ENCODE results near the gene FGF18. TPM values are rescaled to one million over a fixed set of nuclear protein-coding genes. Genes with fewer than 3 reads are reported as not detected.

The FGF18 gene
- total and polyA plus RNA-seq, 2 experiments from 2014 or later, result 0.56 to 0.86 TPM

GRCh38 chr5:171409164-171410136 is 10.0 kb upstream of the FGF18 start (continued):
- no peak for TF ChIP-seq ZNF462 (CRISPR knock-in tag; IDR thresholded peaks at IDR 0.05)
- no peak for TF ChIP-seq CTCF (conservative IDR thresholded peaks at IDR 0.05; ENCODE audit: low read depth in 2 of 2)
- TF ChIP-seq EZH2phosphoT487 (IDR thresholded peaks at IDR 0.05; ENCODE audit: unreplicated experiment), result no peak
- TF ChIP-seq EZH2 (IDR thresholded peaks at IDR 0.05; ENCODE audit: low read depth, unreplicated experiment), result no peak

GRCh38 chr5:171410181-171410580 is 9.3 kb upstream of the FGF18 start:
- Mint-ChIP-seq H3K27ac (no peak overlapping the region), H3K36me3 (ENCODE audit: low read depth) (peaks cover 88% of the 10 kb centered on the region), H3K4me3 (no peak overlapping the region), H3K9me3 (no peaks in the 10 kb centered on the region; the same call in 2 of the 3 replicates), H3K27me3 (ENCODE audit: insufficient read depth, low read depth, poor library complexity) (peaks cover 11% of the 10 kb centered on the region), H3K4me1 (peaks cover 11% of the 10 kb centered on the region)
- peak overlapping the region; percentile 9; the same call in 1 of the 2 replicates for H3K27ac ChIP-seq (ENCODE audit: low read depth)
- no peaks in the 10 kb centered on the region for H3K27me3 ChIP-seq (ENCODE audit: insufficient read depth)
- no peak overlapping the region for H3K4me2 ChIP-seq
- H3K79me2 ChIP-seq (replicated peaks; ENCODE audit: insufficient read depth), result peaks cover 68% of the 10 kb centered on the region
- H3K9me2 ChIP-seq (ENCODE audit: insufficient read depth), result no peaks in the 10 kb centered on the region
- ATAC-seq (no peak), DNase-seq (ENCODE audit: low spot score) (no peak)
- H3F3A ChIP-seq (replicated peaks; ENCODE audit: low read depth), result peaks cover 80% of the 10 kb centered on the region
- no peak overlapping the region for H3K4me3 ChIP-seq
- H3K4me1 ChIP-seq (ENCODE audit: insufficient read depth), result no peaks in the 10 kb centered on the region
- H2AFZ ChIP-seq, result no peak overlapping the region
- peaks cover 86% of the 10 kb centered on the region for H4K20me1 ChIP-seq (replicated peaks; ENCODE audit: insufficient read depth)
- H3K36me3 ChIP-seq (ENCODE audit: insufficient read depth), result peaks cover 66% of the 10 kb centered on the region
- TF ChIP-seq ETS1 (IDR thresholded peaks at IDR 0.05) (no peak), POLR2AphosphoS5 (IDR thresholded peaks at IDR 0.05; ENCODE audit: low read depth) (no peak), STAT1 (IDR thresholded peaks at IDR 0.05; ENCODE audit: unreplicated experiment) (no peak), REST (IDR thresholded peaks at IDR 0.05; ENCODE audit: unreplicated experiment) (no peak), ZNF114 (CRISPR knock-in tag; IDR thresholded peaks at IDR 0.05) (no peak), JUNB (IDR thresholded peaks at IDR 0.05; ENCODE audit: unreplicated experiment) (no peak)
